ENCODE measurements around the gene TP53.

The TP53 gene

GRCh38 chr17:7706631-7707354 lies 19.5 kb upstream of the TP53 start:
- Histone ChIP-seq H2AFZ (ENCODE audit: low read depth, low read length, severe bottlenecking) (no peak overlapping the region), H3K9me2 (replicated peaks; ENCODE audit: insufficient read depth, low read length) (no peaks in the 10 kb centered on the region), H3K36me3 (ENCODE audit: low read length) (no peaks in the 10 kb centered on the region), H3K4me2 (ENCODE audit: low read depth, low read length, poor library complexity, severe bottlenecking) (no peak overlapping the region), H3K27me3 (ENCODE audit: low read length) (no peaks in the 10 kb centered on the region), H3K9ac (ENCODE audit: low read length) (no peak overlapping the region), H3K27ac (ENCODE audit: low read depth, low read length) (no peak overlapping the region), H3K9me3 (ENCODE audit: insufficient read depth, low read length) (no peaks in the 10 kb centered on the region), H3F3A (ENCODE audit: insufficient read depth) (no peaks in the 10 kb centered on the region), H3K4me3 (ENCODE audit: insufficient read depth, low read length, poor library complexity, severe bottlenecking) (no peak overlapping the region), H3K79me2 (ENCODE audit: insufficient read depth, low read length) (no peaks in the 10 kb centered on the region), H4K20me1 (ENCODE audit: low read depth, low read length) (no peaks in the 10 kb centered on the region)
- TF ChIP-seq, protein P1, sequence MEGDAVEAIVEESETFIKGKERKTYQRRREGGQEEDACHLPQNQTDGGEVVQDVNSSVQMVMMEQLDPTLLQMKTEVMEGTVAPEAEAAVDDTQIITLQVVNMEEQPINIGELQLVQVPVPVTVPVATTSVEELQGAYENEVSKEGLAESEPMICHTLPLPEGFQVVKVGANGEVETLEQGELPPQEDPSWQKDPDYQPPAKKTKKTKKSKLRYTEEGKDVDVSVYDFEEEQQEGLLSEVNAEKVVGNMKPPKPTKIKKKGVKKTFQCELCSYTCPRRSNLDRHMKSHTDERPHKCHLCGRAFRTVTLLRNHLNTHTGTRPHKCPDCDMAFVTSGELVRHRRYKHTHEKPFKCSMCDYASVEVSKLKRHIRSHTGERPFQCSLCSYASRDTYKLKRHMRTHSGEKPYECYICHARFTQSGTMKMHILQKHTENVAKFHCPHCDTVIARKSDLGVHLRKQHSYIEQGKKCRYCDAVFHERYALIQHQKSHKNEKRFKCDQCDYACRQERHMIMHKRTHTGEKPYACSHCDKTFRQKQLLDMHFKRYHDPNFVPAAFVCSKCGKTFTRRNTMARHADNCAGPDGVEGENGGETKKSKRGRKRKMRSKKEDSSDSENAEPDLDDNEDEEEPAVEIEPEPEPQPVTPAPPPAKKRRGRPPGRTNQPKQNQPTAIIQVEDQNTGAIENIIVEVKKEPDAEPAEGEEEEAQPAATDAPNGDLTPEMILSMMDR (IDR thresholded peaks at IDR 0.05; ENCODE audit: insufficient read depth, low read length, poor library complexity, severe bottlenecking) = no peak
- TF ChIP-seq EZH2phosphoT487 (conservative IDR thresholded peaks at IDR 0.05; ENCODE audit: low read length) = no peak

GRCh38 chr17:7705269-7706255 lies 18.3 kb upstream of the TP53 start:
- no peaks in the 10 kb centered on the region for H3F3A ChIP-seq (ENCODE audit: insufficient read depth)
- H3K4me2 ChIP-seq (ENCODE audit: low read depth, low read length, poor library complexity, severe bottlenecking) = no peak overlapping the region
- H3K36me3 ChIP-seq (ENCODE audit: low read length) = no peaks in the 10 kb centered on the region
- no peak overlapping the region for H2AFZ ChIP-seq (ENCODE audit: low read depth, low read length, severe bottlenecking)
- no peak overlapping the region for H3K4me3 ChIP-seq (ENCODE audit: insufficient read depth, low read length, poor library complexity, severe bottlenecking)
- no peaks in the 10 kb centered on the region for H3K9me3 ChIP-seq (ENCODE audit: insufficient read depth, low read length)
- H3K9me2 ChIP-seq (replicated peaks; ENCODE audit: insufficient read depth, low read length) = no peaks in the 10 kb centered on the region
- no peaks in the 10 kb centered on the region for H4K20me1 ChIP-seq (ENCODE audit: low read depth, low read length)
- H3K27me3 ChIP-seq (ENCODE audit: low read length) = no peaks in the 10 kb centered on the region
- H3K79me2 ChIP-seq (ENCODE audit: insufficient read depth, low read length) = no peaks in the 10 kb centered on the region
- H3K9ac ChIP-seq (ENCODE audit: low read length) = no peak overlapping the region
- no peak for TF ChIP-seq EZH2phosphoT487 (conservative IDR thresholded peaks at IDR 0.05; ENCODE audit: low read length)
- TF ChIP-seq, protein P1 (IDR thresholded peaks at IDR 0.05; ENCODE audit: insufficient read depth, low read length, poor library complexity, severe bottlenecking) = no peak
- no peak overlapping the region for H3K27ac ChIP-seq (ENCODE audit: low read depth, low read length)

DNA sequence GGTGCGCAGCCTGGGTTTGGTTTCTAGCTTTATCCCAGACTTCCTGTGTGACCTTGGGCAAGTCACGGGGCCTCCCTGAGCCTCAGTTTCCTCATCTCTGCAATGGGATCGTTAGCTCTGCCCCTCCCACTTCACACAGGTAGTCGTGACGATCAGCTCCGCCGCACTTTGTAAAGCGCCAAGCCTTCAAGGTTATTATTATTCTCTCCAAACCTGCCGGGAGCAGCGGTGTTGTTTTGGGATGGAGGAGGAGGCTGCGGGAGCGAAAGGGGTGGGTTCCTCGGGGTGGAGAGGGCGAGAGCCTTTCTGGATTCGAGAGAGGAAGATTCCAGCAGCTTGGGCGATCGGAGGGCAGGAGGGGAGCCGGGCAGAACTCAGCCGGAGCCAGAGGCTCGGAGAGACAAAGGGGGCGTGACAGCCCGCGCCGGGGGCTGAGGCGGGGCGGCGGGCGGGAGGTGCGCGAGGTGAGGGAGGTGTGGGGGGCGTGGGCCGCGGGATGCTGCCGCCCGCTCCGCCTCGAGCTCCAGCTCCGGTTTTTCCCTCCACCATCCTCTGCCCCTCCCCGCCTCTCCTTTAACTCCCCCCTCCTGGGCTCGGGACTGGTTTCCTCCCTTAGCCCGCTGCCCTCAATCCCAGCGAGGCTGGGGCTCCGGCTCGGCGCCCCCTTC lies 17.4 kb upstream of the TP53 start, which contains the start of gene EFNB3:
EFNB3 (plus strand) TSS at position 602 of the 668 bp plus-strand sequence. CDS start 397 bp downstream, outside the sequence.
- no peak within 1 kb of the TSS for H3K27ac ChIP-seq (ENCODE audit: low read depth, low read length)
- no peaks in the 10 kb centered on the region for H3K9me2 ChIP-seq (replicated peaks; ENCODE audit: insufficient read depth, low read length)
- no peaks in the 10 kb centered on the region for H3K36me3 ChIP-seq (ENCODE audit: low read length)
- H3K4me2 ChIP-seq (ENCODE audit: low read depth, low read length, poor library complexity, severe bottlenecking) = no peak within 1 kb of the TSS
- H2AFZ ChIP-seq (ENCODE audit: low read depth, low read length, severe bottlenecking) = no peak within 1 kb of the TSS
- H4K20me1 ChIP-seq (ENCODE audit: low read depth, low read length) = no peaks in the 10 kb centered on the region
- TF ChIP-seq, protein P1 (IDR thresholded peaks at IDR 0.05; ENCODE audit: insufficient read depth, low read length, poor library complexity, severe bottlenecking) = no peak
- no peak for TF ChIP-seq EZH2phosphoT487 (conservative IDR thresholded peaks at IDR 0.05; ENCODE audit: low read length)
- no peaks in the 10 kb centered on the region for H3K79me2 ChIP-seq (ENCODE audit: insufficient read depth, low read length)
- H3F3A ChIP-seq (ENCODE audit: insufficient read depth) = no peaks in the 10 kb centered on the region
- H3K9ac ChIP-seq (ENCODE audit: low read length) = no peak within 1 kb of the TSS
- no peak within 1 kb of the TSS for H3K4me3 ChIP-seq (ENCODE audit: insufficient read depth, low read length, poor library complexity, severe bottlenecking)
- no peaks in the 10 kb centered on the region for H3K9me3 ChIP-seq (ENCODE audit: insufficient read depth, low read length)
- no peaks in the 10 kb centered on the region for H3K27me3 ChIP-seq (ENCODE audit: low read length)
